ENCODE data around the gene SDHAF2. TPM values are rescaled to one million over a fixed set of nuclear protein-coding genes. Genes with fewer than 3 reads are reported as not detected.

Gene SDHAF2
- total and polyA plus RNA-seq, 8 donors, result 10.1 to 38.9 (median 14.8) TPM

- DNase-seq (no peak), ATAC-seq (no peak), FAIRE-seq (no peak)
- no peak overlapping the region for H3K4me3 ChIP-seq
- intact Hi-C loops (cut with DNase I), result no loop called here
- no peaks in the 10 kb centered on the region for H3K36me3 ChIP-seq
- H3K27me3 ChIP-seq, result no peaks in the 10 kb centered on the region
- H3K9me3 ChIP-seq, result no peaks in the 10 kb centered on the region
- TF ChIP-seq CTCF (IDR thresholded peaks at IDR 0.05), result no peak
- H3K27ac ChIP-seq, result no peak overlapping the region
- 89 to 97% methylated on average over 4 to 6 of the region's 6 CpGs for WGBS, 2 donors
- H3K4me1 ChIP-seq, result no peaks in the 10 kb centered on the region
Measured at GRCh38 chr11:61486011-61486620, 56.2 kb downstream of the SDHAF2 start.

GRCh38 chr11:61486779-61487178 is 56.9 kb downstream of the SDHAF2 start:
- WGBS, 2 donors, result 87 to 94% methylated on average over 5 of the region's 5 CpGs
- intact Hi-C loops (cut with DNase I), result no loop called here
- FAIRE-seq, result no peak
- Histone ChIP-seq H3K27ac (no peak overlapping the region), H3K27me3 (no peaks in the 10 kb centered on the region), H3K4me3 (no peak overlapping the region), H3K36me3 (no peaks in the 10 kb centered on the region), H3K4me1 (no peaks in the 10 kb centered on the region), H3K9me3 (no peaks in the 10 kb centered on the region)
- no peak for DNase-seq
- no peak for TF ChIP-seq CTCF (IDR thresholded peaks at IDR 0.05)
- no peak for ATAC-seq

- no peak overlapping the region for H3K27ac ChIP-seq
- ATAC-seq, result no peak
- TF ChIP-seq CTCF (IDR thresholded peaks at IDR 0.05), result no peak
- WGBS, 2 donors, result 96 to 100% methylated on average over 4 of the region's 4 CpGs
- H3K4me1 ChIP-seq, result no peaks in the 10 kb centered on the region
- H3K36me3 ChIP-seq, result no peaks in the 10 kb centered on the region
- FAIRE-seq, result no peak
- H3K4me3 ChIP-seq, result no peak overlapping the region
- H3K9me3 ChIP-seq, result no peaks in the 10 kb centered on the region
- no peaks in the 10 kb centered on the region for H3K27me3 ChIP-seq
- DNase-seq, result no peak
- intact Hi-C loops (cut with DNase I), result no loop called here
Measured at GRCh38 chr11:61487342-61488025, 57.6 kb downstream of the SDHAF2 start.

GRCh38 chr11:61488651-61489291 is 58.8 kb downstream of the SDHAF2 start:
- Histone ChIP-seq H3K27me3 (no peaks in the 10 kb centered on the region), H3K9me3 (no peaks in the 10 kb centered on the region), H3K4me1 (no peaks in the 10 kb centered on the region), H3K27ac (peak overlapping the region; percentile 22 to 65 (median 57)), H3K36me3 (no peaks in the 10 kb centered on the region), H3K4me3 (peak overlapping the region in 1 of 4 donors; percentile 14)
- DNase-seq (peak; percentile 66 to 79 (median 71)), ATAC-seq (peak; percentile 81 to 88 (median 83)), FAIRE-seq (no peak)
- TF ChIP-seq CTCF (IDR thresholded peaks at IDR 0.05), result no peak
- WGBS, 2 donors, result 8 to 11% methylated on average over 19 of the region's 19 CpGs
- intact Hi-C loops (cut with DNase I), result no loop called here

All from pancreas (tissue), 10 donors.